Measurements from ENCODE around the gene CDK14. TPM values are rescaled to one million over a fixed set of nuclear protein-coding genes. Genes with fewer than 3 reads are reported as not detected.

Gene CDK14
- total and polyA plus RNA-seq, 2 donors (not counting 3 experiments of a cell fraction or from before 2014, with no cell fraction given) = 5.5 to 34.2 TPM

GRCh38 chr7:90563286-90563685, 32.8 kb upstream of the CDK14 start:
- H4K20me1 ChIP-seq (replicated peaks; ENCODE audit: control insufficient read depth, extremely low read depth, insufficient read depth, low read length) = no peaks in the 10 kb centered on the region
- ChIA-PET CTCF (no interaction called here), POLR2A (no interaction called here)
- no peaks in the 10 kb centered on the region for H3K79me2 ChIP-seq (ENCODE audit: control insufficient read depth, insufficient read depth, low read length)
- intact Hi-C loops (cut with micrococcal nuclease) = no loop called here
- no peak for TF ChIP-seq CTCF (IDR thresholded peaks at IDR 0.05; ENCODE audit: extremely low read depth in 1 of 2, insufficient read depth in 1 of 2, low read depth in 1 of 2, low read length in 2 of 2)
- TF ChIP-seq MAX (IDR thresholded peaks at IDR 0.05; ENCODE audit: insufficient read depth, insufficient read length) = no peak
- TF ChIP-seq JUN (IDR thresholded peaks at IDR 0.05; ENCODE audit: borderline replicate concordance, insufficient read depth, insufficient read length, low read depth) = no peak
- no peak for TF ChIP-seq POLR2A (IDR thresholded peaks at IDR 0.05; ENCODE audit: low read depth, low read length)
- TF ChIP-seq MYC (IDR thresholded peaks at IDR 0.05; ENCODE audit: low read depth, low read length) = no peak
- TF ChIP-seq POLR2AphosphoS5 (IDR thresholded peaks at IDR 0.05; ENCODE audit: insufficient read depth, low read depth, low read length) = no peak
- TF ChIP-seq FOS (IDR thresholded peaks at IDR 0.05; ENCODE audit: borderline replicate concordance, insufficient read depth, low read length) = no peak
- no peak for TF ChIP-seq GATA2 (IDR thresholded peaks at IDR 0.05; ENCODE audit: insufficient read depth, insufficient read length, low read depth, low read length)
- TF ChIP-seq EZH2 (IDR thresholded peaks at IDR 0.05; ENCODE audit: borderline replicate concordance, low read depth, low read length, severe bottlenecking) = no peak
- peaks cover 0 to under 1% of the 10 kb centered on the region in 2 experiments for H3K27me3 ChIP-seq (ENCODE audit: control insufficient read depth in 2 of 2, insufficient read depth in 2 of 2, low read length in 2 of 2)
- no peak overlapping the region for H3K4me3 ChIP-seq (replicated peaks in 1 of 3; ENCODE audit: insufficient read depth in 1 of 3, low read depth in 1 of 3, low read length in 3 of 3)
- no peaks in the 10 kb centered on the region for H3K9me3 ChIP-seq (replicated peaks; ENCODE audit: control insufficient read depth, insufficient read depth, low read length)
- DNase-seq (ENCODE audit: low read depth, low spot score) = no peak
- H3K9ac ChIP-seq (replicated peaks; ENCODE audit: extremely low read depth, insufficient read depth, low read length) = no peak overlapping the region
- dilution Hi-C loops (cut with MboI; ENCODE audit: extremely low pct_ligation_motif_present, low sequenced_read_pairs) = no loop called here
- no peak overlapping the region for H3K27ac ChIP-seq (ENCODE audit: insufficient read depth, low read depth, low read length)
- H2AFZ ChIP-seq (ENCODE audit: low read depth, low read length) = no peak overlapping the region
- H3K4me1 ChIP-seq (ENCODE audit: control insufficient read depth, extremely low read depth, insufficient read depth, low read length) = no peaks in the 10 kb centered on the region
- no peaks in the 10 kb centered on the region for H3K9me1 ChIP-seq (replicated peaks; ENCODE audit: control insufficient read depth, extremely low read depth, insufficient read depth, low read length)
- H3K4me2 ChIP-seq (ENCODE audit: insufficient read depth, low read length) = no peak overlapping the region
- FAIRE-seq = no peak
- no peaks in the 10 kb centered on the region for H3K36me3 ChIP-seq (ENCODE audit: control insufficient read depth in 2 of 2, extremely low read depth in 1 of 2, insufficient read depth in 2 of 2, low read length in 2 of 2)
- BruUV-seq (replicated peaks) = no TSS peak
